ENCODE data around the gene HSD3B7. TPM values are rescaled to one million over a fixed set of nuclear protein-coding genes. Genes with fewer than 3 reads are reported as not detected.

Gene HSD3B7
- total RNA-seq, 1 donor from 2014 or later = 5.5 TPM

- intact Hi-C loops (cut with micrococcal nuclease) = loop anchor here (10.0 kb wide), 2 partner anchors 155 to 465 kb away; partner anchors contain the start of gene ARMC5
- peaks cover 20% of the 10 kb centered on the region for H3K4me1 ChIP-seq
- TF ChIP-seq CTCF (IDR thresholded peaks at IDR 0.05; ENCODE audit: borderline replicate concordance) = no peak
- no peak overlapping the region for H3K4me3 ChIP-seq
- H3K9me3 ChIP-seq (replicated peaks) = no peaks in the 10 kb centered on the region
- DNase-seq = no peak
- no peaks in the 10 kb centered on the region for H3K27me3 ChIP-seq (ENCODE audit: low read depth)
- H3K27ac ChIP-seq (replicated peaks) = peak overlapping the region; percentile 52
- H3K36me3 ChIP-seq = no peaks in the 10 kb centered on the region
Observed at GRCh38 chr16:30989469-30990047, 4.6 kb downstream of the HSD3B7 start.

DNA sequence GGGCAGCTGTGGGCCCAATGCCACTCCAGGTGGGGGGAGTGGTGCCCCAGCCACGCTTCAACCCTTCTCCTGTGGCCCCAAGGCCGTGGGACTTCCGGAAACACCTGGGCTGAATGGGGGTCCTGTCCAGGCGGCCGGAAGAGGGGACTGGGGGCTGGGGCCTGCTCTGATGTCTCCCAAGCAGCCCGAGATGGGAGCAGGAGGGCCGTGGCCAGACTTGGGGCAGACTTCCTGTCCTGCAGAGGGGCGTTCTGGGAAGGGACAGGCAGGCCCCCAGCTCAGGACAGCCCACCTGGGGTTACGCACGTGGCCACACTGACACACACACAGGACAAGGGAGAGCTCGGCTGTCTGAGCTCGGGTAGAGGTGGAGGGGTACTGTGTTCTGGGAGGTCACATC, 5.1 kb downstream of the HSD3B7 start:
- no peaks in the 10 kb centered on the region for H3K27me3 ChIP-seq (ENCODE audit: low read depth)
- no peaks in the 10 kb centered on the region for H3K36me3 ChIP-seq
- H3K4me1 ChIP-seq = peaks cover 15% of the 10 kb centered on the region
- TF ChIP-seq CTCF (IDR thresholded peaks at IDR 0.05; ENCODE audit: borderline replicate concordance) = no peak
- no peak overlapping the region for H3K4me3 ChIP-seq
- no peaks in the 10 kb centered on the region for H3K9me3 ChIP-seq (replicated peaks)
- intact Hi-C loops (cut with micrococcal nuclease) = no loop called here
- no peak for DNase-seq
- H3K27ac ChIP-seq (replicated peaks) = no peak overlapping the region

DNA sequence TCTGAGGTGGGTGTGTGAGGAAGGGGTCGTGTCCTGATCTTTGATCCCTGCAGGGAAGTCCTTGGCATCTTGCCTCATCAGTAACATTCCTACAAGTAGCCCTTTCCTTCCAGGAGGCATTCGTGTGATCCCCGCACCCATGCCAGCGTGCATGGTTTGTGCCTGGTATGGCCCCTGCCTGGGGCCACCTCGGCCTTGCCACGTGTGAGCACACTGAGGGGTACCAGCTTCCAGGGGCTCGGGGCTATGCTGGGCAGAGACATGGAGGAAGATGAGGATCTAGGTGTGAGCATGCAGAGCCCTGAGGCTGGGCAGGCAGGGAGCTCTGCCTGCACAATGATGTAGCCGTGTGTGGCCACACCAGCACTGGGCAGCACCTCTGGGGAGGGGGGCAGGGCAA, 6.0 kb downstream of the HSD3B7 start:
- no peak for TF ChIP-seq CTCF (IDR thresholded peaks at IDR 0.05; ENCODE audit: borderline replicate concordance)
- Histone ChIP-seq H3K27ac (replicated peaks) (no peak overlapping the region), H3K4me1 (peaks cover 7% of the 10 kb centered on the region), H3K4me3 (no peak overlapping the region), H3K27me3 (ENCODE audit: low read depth) (no peaks in the 10 kb centered on the region), H3K36me3 (no peaks in the 10 kb centered on the region), H3K9me3 (replicated peaks) (no peaks in the 10 kb centered on the region)
- DNase-seq = no peak
- intact Hi-C loops (cut with micrococcal nuclease) = no loop called here

GRCh38 chr16:30992276-30992780, 7.3 kb downstream of the HSD3B7 start:
- no peak for DNase-seq
- peaks cover 18% of the 10 kb centered on the region for H3K4me1 ChIP-seq
- no peaks in the 10 kb centered on the region for H3K36me3 ChIP-seq
- intact Hi-C loops (cut with micrococcal nuclease) = no loop called here
- no peak overlapping the region for H3K27ac ChIP-seq (replicated peaks)
- H3K27me3 ChIP-seq (ENCODE audit: low read depth) = no peaks in the 10 kb centered on the region
- no peaks in the 10 kb centered on the region for H3K9me3 ChIP-seq (replicated peaks)
- no peak overlapping the region for H3K4me3 ChIP-seq
- no peak for TF ChIP-seq CTCF (IDR thresholded peaks at IDR 0.05; ENCODE audit: borderline replicate concordance)

GRCh38 chr16:30992931-30993816, 8.2 kb downstream of the HSD3B7 start:
- DNase-seq = no peak
- no peaks in the 10 kb centered on the region for H3K27me3 ChIP-seq (ENCODE audit: low read depth)
- no peak overlapping the region for H3K4me3 ChIP-seq
- no peak overlapping the region for H3K27ac ChIP-seq (replicated peaks)
- no peaks in the 10 kb centered on the region for H3K36me3 ChIP-seq
- H3K4me1 ChIP-seq = peaks cover 24% of the 10 kb centered on the region
- no peaks in the 10 kb centered on the region for H3K9me3 ChIP-seq (replicated peaks)
- intact Hi-C loops (cut with micrococcal nuclease) = no loop called here
- TF ChIP-seq CTCF (IDR thresholded peaks at IDR 0.05; ENCODE audit: borderline replicate concordance) = no peak
